GM18526 (cell line): Measurements from ENCODE around the gene CIAO3.

Source experiments
- POLR2A ChIP-seq: IDR thresholded peaks from 3 replicates; pipeline ENCODE4 v1.6.1; 2011; ENCODE audit not compliant: insufficient read length; ENCODE audit errors: extremely low read depth

Gene CIAO3

DNA sequence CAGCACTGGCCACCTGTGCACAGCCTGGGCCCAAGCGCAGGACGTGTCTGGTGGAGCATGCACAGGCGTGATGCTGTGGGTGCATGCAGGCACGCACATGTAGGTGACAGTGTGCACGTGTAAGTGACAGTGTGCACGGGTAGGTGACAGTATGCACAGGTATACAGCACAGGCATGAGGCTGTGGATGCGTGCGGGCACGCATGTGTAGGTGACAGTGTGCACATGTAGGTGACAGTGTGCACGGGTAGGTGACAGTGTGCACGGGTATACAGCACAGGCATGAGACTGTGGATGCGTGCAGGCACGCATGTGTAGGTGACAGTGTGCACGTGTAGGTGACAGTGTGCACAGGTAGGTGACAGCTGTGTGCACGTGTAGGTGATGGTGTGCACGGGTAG is 39.5 kb upstream of the CIAO3 start:
- TF ChIP-seq POLR2A = no peak

DNA sequence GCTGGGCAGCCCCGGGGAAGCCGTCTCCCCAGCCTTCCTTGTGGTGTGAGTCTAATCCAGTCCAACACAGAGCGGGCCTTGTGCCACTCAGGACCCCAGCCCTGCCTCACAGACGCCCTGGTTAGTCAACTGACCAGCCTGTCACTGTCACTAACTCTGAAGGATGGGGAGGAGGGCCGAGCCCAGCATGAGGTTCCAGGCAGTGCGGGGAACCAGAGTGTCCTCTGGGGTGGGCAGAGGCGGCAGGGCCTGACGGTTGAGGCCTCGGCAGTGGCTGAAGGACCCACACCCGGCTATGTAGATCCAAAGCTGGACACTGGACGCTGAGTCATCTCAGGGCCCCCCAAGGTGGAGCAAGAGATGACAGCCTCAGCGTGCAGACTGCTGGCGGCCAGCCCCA is 38.8 kb upstream of the CIAO3 start:
- no peak for TF ChIP-seq POLR2A

DNA sequence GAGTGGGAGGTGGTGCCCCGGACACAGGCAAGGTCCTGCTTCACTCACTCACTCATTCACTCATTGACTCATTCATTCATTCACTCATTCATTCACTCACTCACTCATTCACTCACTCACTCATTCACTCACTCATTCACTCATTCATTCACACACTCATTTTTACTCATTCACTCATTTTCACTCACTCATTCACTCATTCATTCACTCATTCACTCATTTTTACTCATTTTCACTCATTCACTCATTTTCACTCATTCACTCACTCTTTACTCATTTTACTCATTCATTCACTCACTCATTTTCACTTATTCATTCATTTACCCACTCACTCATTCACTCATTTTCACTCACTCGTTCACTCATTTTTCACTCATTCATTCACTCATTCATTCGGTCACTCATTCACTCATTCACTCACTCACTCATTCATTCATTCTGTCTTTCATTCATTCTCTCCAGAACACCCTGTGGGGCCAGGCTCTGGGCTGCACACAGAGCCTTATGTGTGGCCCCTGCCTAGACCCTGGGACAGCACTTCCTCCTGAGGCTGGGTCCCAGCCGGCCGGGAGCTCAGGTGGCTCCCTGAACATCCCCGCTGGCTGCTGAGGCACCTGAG is 38.2 kb upstream of the CIAO3 start:
- no peak for TF ChIP-seq POLR2A

DNA sequence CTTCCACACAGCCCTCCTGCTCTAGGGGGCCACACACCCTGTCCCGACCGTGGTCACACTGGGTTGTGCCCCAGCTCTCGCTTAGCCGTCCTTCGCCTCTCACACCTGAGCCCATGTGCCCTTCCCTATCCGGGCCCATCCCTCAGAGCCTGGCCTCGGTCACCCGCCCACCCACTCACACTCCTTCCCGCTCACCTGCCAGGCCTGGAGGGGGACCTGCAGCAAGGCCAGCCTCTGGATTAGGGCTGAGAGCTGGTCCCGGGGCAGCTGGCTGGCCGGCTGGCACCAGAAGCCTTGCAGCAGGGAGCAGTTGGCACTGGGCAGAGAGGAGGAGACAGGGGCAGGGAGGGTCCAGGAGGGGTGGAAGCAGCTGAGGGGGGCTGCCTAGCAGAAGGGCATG is 37.6 kb upstream of the CIAO3 start:
- TF ChIP-seq POLR2A = no peak

DNA sequence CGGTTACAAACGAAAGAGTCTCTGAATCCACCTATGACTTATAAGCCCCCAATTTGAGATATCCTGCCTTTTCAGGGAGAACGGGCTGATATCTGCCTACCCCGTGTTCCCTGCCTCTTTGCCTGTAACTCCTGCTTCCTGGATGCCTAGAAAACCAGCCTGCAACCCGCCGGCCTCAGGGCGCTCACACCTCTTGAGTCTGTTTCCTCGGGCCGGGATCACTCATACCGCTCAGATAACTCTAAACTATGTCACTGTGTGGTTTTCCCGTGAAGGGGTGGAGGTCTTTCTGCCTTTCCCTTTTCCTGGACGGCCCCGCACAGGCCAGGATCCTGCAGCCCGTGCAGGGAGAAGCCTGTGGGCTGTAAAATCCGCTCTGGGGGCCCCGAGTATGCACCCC is 37.0 kb upstream of the CIAO3 start:
- TF ChIP-seq POLR2A = no peak

DNA sequence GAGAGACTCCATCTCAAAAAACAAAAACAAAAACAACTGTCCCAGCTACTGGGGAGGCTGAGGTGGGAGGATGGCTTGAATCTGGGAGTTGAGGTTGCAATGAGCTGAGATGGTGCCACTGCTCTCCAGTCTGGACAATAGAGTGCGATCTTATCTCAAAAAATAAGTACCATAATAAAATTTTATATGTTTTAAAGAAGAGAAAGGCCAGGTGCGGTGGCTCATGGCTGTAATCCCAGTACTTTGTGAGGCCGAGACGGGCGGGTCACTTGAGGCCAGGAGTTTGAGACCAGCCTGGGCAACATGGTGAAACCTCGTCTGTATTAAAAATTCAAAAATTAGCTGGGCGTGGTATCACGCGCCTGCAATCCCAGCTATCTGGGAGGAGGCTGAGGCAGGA is 36.0 kb upstream of the CIAO3 start:
- TF ChIP-seq POLR2A = no peak

DNA sequence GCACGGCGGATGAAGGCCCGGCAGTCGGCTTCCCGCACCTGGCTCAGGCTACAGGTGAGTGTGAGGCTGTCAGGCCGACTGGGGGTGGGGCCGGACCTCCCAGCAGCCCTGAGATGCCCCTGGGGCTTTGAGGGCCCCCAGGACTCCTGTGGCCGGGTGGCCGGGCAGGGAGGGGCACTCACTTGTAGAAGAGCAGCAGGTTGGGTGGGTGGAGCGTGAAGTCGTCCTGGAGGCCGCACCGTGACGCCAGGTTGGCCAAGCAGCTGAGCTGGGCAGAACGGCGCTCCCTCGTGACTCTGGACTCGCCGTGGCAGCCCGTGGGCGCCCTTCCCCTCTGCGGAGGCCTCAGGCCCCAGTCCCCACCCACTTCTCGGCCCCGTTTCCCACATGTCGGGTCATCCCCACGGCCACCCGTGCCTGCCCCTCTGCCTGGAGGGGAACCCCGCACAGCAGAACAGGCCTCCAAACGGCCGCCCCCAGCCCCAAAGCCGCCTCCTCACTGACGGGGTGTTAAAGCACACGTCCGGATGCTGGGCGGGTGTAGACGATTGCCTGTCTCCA is 34.5 kb upstream of the CIAO3 start:
- no peak for TF ChIP-seq POLR2A

DNA sequence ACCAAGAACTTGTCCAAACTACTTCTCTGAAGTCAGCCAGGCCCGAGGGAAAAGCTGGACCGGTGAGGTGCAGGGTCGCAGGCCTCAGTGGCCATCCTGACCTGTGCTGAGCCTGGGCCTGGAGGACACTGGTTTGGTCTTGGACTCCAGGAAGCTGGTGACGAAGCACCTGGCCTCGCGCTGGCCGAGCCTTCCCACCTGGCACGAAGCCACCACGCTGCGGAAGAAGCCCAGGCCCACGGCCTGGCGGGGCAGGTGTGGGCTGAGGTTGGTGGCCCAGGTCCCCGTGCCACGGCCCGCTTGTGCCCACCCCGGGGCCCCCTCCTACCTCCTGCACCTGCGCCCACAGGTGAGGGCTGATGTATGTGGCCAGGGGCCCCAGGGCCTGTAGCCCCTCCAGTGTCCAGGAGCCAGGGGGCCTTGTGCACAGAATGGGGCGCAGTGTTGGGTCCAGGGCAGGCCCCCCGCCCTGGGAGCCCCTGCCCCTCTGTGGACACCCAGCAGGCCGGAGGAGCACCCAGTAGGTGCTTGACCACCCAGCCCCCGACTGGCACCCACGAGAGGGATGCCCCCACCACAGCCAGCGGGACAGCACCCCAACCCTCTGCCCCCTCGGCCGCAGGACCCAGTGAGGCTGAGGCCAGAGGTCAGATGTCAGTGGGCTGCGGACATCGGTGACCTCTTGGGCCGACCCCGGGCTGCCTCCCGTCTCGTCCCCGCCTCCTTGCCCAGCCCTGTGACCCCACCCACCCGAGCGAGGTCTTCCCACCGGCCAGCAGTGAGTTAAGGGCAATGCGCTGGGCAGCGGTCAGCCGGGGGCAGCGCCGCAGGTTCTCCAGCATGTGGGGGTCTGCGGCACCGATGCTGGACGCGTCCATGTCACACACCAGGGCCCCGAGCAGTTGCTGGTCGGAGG is 33.5 kb upstream of the CIAO3 start:
- no peak for TF ChIP-seq POLR2A

DNA sequence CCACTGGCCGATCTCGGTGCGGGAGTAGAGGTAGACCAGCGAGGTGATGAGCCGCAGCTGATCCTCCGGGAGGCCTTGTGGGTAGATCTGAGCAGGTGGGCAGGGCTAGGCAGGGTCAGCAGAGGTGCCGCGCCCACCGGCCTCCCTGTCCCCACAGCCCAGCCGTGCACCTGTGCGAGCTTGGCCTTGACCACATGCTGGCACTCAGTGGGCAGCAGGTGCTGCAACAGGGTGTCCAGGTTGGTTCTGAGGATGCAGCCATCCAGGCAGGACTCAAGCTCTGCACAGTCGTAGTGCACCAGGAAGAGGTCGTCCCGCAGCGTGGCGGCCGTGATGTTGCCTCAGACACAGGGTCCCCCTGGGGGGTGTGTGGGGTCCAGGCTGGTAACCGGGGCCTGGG is 32.2 kb upstream of the CIAO3 start:
- no peak for TF ChIP-seq POLR2A

DNA sequence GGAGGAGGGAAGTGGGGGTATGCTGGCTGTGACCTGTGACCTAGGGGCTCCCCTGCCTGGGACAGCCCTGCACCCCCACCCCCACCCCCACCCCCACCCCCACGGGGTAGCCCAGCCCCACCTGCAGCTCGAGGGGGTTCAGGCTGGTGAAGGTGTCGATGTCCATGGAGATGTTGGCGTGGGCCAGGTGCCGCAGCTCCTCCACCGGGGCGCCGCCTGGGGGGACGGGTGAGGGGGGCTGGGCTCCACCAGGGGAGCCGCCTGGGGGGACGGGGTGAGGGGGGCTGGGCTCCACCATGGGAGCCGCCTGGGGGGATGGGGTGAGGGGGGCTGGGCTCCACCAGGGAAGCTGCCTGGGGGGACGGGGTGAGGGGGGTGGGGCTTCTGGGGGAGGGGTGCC is 29.6 kb upstream of the CIAO3 start:
- TF ChIP-seq POLR2A = no peak

DNA sequence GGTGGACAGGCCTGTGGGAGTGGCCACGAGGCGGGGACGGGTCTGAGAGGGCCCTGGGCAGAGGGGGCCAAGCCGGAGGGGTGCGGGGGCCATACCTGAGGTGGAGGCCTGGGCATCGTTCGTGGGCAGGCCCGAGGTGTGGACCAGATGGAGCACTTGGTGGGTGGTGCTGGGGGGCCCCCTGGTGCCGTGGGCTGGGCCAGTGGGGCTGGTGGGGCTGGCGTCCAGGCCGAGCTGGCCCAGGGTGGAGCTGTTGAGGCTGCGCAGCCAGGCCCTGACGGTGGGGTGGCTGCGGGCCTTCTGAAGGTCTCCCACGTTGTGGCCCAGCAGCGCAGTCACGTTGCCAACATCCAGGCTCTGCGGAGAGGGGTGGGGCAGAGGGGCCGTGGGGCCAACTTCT is 29.1 kb upstream of the CIAO3 start:
- no peak for TF ChIP-seq POLR2A

DNA sequence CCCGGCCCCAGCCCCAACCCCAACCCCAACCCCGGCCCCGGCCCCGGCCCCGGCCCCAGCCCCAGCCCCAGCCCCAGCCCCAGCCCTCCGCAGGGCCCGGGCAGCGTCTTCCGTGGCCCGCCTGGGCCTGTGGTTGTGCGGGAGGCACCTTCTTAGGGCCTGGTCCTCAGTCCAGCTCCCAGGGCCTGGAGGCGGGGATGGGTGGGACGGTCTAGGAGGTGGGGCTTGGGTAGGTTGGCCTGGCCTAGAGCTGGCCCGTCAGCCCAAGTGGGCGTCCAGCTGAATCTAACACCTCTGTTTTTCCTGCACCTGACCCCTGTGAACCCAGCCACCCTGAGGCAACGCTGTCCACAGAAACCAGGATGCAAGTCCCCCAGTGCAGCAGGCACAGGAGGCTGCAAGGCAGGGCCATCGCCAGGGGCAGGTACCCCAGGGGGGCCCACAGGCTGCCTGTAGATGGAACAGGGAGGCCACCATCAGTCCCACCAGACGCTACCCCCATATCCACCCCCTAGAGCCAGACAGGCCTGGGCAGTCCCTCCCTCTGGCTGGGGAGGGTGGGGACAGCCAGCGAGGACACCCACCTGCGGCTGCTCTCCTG is 28.5 kb upstream of the CIAO3 start:
- TF ChIP-seq POLR2A = no peak

DNA sequence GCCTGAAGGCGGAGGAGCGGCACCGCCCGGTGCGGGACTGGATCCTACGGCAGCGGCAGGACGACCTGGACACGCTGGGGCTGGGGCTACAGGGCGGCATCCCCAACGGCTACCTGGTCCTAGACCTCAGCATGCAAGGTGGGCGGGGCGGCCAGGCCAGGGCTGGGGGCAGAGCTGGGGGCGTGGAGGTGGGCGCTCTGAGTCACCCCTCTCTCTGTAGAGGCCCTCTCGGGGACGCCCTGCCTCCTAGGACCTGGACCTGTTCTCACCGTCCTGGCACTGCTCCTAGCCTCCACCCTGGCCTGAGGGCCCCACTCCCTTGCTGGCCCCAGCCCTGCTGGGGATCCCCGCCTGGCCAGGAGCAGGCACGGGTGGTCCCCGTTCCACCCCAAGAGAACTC is 27.6 kb upstream of the CIAO3 start:
- no peak for TF ChIP-seq POLR2A

DNA sequence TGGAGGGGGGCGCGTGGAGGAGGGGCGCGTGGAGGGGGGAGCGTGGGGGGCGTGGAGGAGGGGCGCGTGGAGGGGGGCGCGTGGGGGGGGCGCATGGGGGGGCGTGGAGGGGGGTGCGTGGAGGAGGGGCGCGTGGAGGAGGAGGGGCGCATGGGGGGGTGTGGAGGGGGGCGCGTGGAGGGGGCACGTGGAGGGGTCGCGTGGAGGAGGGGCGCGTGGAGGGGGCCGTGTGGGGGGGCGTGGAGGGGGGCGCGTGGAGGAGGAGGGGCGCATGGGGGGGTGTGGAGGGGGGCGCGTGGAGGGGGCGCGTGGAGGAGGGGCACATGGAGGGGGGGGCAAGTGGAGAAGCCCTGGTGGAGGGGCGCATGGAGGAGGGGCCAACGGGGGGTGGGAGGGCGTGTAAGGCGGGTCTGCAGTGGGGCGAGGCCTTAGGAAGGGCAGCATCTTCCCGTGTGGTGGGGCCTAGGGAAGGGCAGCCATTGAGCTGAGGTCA is 27.0 kb upstream of the CIAO3 start:
- TF ChIP-seq POLR2A = no peak

DNA sequence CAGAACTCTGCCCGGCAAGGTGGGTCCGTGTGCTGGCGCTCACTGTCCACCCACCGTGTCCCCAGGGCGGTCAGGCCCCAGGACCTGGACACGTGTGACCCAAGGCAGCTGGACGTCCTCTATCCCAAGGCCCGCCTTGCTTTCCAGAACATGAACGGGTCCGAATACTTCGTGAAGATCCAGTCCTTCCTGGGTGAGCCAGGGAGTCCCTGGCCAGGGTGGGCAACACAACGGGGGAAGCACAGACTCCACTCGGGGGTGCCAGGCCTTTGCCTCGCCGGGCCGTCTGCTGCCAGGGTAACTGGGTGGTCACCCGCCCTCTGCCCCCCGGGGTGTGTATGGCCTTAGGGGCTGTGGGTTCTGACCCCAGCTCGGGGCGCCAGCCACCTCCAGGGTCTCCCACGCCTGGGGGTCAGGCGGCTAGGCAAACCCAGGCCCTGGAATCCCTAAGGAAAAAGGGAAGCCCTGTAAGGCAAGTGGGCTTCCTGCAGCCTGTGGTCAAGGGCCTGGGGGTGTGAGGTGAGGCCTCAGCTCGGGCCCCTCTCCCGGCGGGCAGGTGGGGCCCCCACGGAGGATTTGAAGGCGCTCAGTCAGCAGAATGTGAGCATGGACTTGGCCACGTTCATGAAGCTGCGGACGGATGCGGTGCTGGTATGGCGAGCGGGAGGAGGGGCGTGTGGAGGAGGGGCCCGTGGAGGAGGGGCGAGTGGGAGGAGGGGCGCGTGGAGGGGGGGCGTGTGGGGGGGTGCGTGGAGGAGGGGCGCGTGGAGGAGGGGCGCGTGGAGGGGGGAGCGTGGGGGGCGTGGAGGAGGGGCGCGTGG is 26.2 kb upstream of the CIAO3 start:
- TF ChIP-seq POLR2A = no peak
